NT2/D1 (cell line): ENCODE measurements around the gene OAT.

ENCODE experiments used
- SUZ12 ChIP-seq: IDR thresholded peaks from 2 replicates; pipeline ENCODE4 v1.6.1; 2011; ENCODE audit not compliant: insufficient read length, insufficient read depth; ENCODE audit errors: extremely low read depth
- YY1 ChIP-seq: IDR thresholded peaks from 2 replicates; pipeline ENCODE4 v1.6.1; 2011; ENCODE audit not compliant: insufficient read length, insufficient read depth
- ZNF274 ChIP-seq: IDR thresholded peaks from 2 replicates; pipeline ENCODE4 v1.6.1; 2011; ENCODE audit warnings: mild to moderate bottlenecking, low read depth, low read length

GRCh38 chr10:124349231-124349995 lies 69.3 kb downstream of the OAT start:
- TF ChIP-seq YY1 (no peak), ZNF274 (no peak), SUZ12 (no peak)
